ENCODE data around the gene RPS27.

RPS27 gene

GRCh38 chr1:153961421-153961820 is 29.1 kb upstream of the RPS27 start:
- peaks cover 56% of the 10 kb centered on the region for H3K4me1 ChIP-seq (ENCODE audit: insufficient read depth, low read length, severe bottlenecking)
- H3K9me3 ChIP-seq (ENCODE audit: low read length), result no peaks in the 10 kb centered on the region
- no peaks in the 10 kb centered on the region for H3K9me2 ChIP-seq (ENCODE audit: low read depth, low read length)
- peak overlapping the region; percentile 72 for H3K4me3 ChIP-seq (ENCODE audit: low read depth, low read length, poor library complexity, severe bottlenecking)
- peak overlapping the region; percentile 84; the same call in 1 of the 2 replicates for H3K9ac ChIP-seq (ENCODE audit: low read length)
- no peaks in the 10 kb centered on the region for H3K27me3 ChIP-seq (ENCODE audit: insufficient read depth, low read length)
- no peak for TF ChIP-seq EZH2 (IDR thresholded peaks at IDR 0.05; ENCODE audit: borderline replicate concordance, low read length)
- no peak for TF ChIP-seq CTCF (IDR thresholded peaks at IDR 0.05; ENCODE audit: low read length)
- peak overlapping the region; percentile 88 for H3K4me2 ChIP-seq (ENCODE audit: low read length)
- H3K79me2 ChIP-seq (ENCODE audit: insufficient read depth, low read length), result peaks cover 15% of the 10 kb centered on the region
- no peaks in the 10 kb centered on the region for H3F3A ChIP-seq (ENCODE audit: insufficient read depth, low read length)
- peaks cover 7% of the 10 kb centered on the region; the same call in 1 of the 2 replicates for H3K36me3 ChIP-seq (ENCODE audit: insufficient read depth, low read length)
- H2AFZ ChIP-seq (ENCODE audit: low read length), result no peak overlapping the region
- peak overlapping the region; percentile 73 for H3K27ac ChIP-seq (ENCODE audit: low read depth, low read length, poor library complexity, severe bottlenecking)
- H4K20me1 ChIP-seq (ENCODE audit: insufficient read depth, low read length), result no peaks in the 10 kb centered on the region

- TF ChIP-seq EZH2 (IDR thresholded peaks at IDR 0.05; ENCODE audit: borderline replicate concordance, low read length), result no peak
- peak; percentile 18; the same call in 1 of the 2 replicates for TF ChIP-seq CTCF (IDR thresholded peaks at IDR 0.05; ENCODE audit: low read length)
- Histone ChIP-seq H3F3A (ENCODE audit: insufficient read depth, low read length) (no peaks in the 10 kb centered on the region), H3K9me2 (ENCODE audit: low read depth, low read length) (no peaks in the 10 kb centered on the region), H3K27ac (ENCODE audit: low read depth, low read length, poor library complexity, severe bottlenecking) (peak overlapping the region; percentile 73), H3K9ac (ENCODE audit: low read length) (peak overlapping the region; percentile 84), H3K79me2 (ENCODE audit: insufficient read depth, low read length) (peaks cover 10% of the 10 kb centered on the region), H3K4me1 (ENCODE audit: insufficient read depth, low read length, severe bottlenecking) (peaks cover 49% of the 10 kb centered on the region), H3K4me3 (ENCODE audit: low read depth, low read length, poor library complexity, severe bottlenecking) (peak overlapping the region; percentile 72), H3K27me3 (ENCODE audit: insufficient read depth, low read length) (no peaks in the 10 kb centered on the region), H3K4me2 (ENCODE audit: low read length) (peak overlapping the region; percentile 88), H4K20me1 (ENCODE audit: insufficient read depth, low read length) (no peaks in the 10 kb centered on the region), H2AFZ (ENCODE audit: low read length) (no peak overlapping the region), H3K9me3 (ENCODE audit: low read length) (no peaks in the 10 kb centered on the region), H3K36me3 (ENCODE audit: insufficient read depth, low read length) (peaks cover 7% of the 10 kb centered on the region; the same call in 1 of the 2 replicates)
Observed at GRCh38 chr1:153962088-153963029, 28.2 kb upstream of the RPS27 start.

- TF ChIP-seq EZH2 (IDR thresholded peaks at IDR 0.05; ENCODE audit: borderline replicate concordance, low read length), result no peak
- no peak for TF ChIP-seq CTCF (IDR thresholded peaks at IDR 0.05; ENCODE audit: low read length)
- peak within 1 kb of the TSS; percentile 72 for H3K4me3 ChIP-seq (ENCODE audit: low read depth, low read length, poor library complexity, severe bottlenecking)
- peak within 1 kb of the TSS; percentile 88 for H3K4me2 ChIP-seq (ENCODE audit: low read length)
- no peaks in the 10 kb centered on the region for H3K9me3 ChIP-seq (ENCODE audit: low read length)
- peaks cover 4% of the 10 kb centered on the region; the same call in 1 of the 2 replicates for H3K79me2 ChIP-seq (ENCODE audit: insufficient read depth, low read length)
- peak within 1 kb of the TSS; percentile 73 for H3K27ac ChIP-seq (ENCODE audit: low read depth, low read length, poor library complexity, severe bottlenecking)
- H4K20me1 ChIP-seq (ENCODE audit: insufficient read depth, low read length), result no peaks in the 10 kb centered on the region
- no peak within 1 kb of the TSS for H2AFZ ChIP-seq (ENCODE audit: low read length)
- no peaks in the 10 kb centered on the region for H3F3A ChIP-seq (ENCODE audit: insufficient read depth, low read length)
- peak within 1 kb of the TSS; percentile 84 for H3K9ac ChIP-seq (ENCODE audit: low read length)
- H3K36me3 ChIP-seq (ENCODE audit: insufficient read depth, low read length), result peaks cover 7% of the 10 kb centered on the region; the same call in 1 of the 2 replicates
- peaks cover 51% of the 10 kb centered on the region for H3K4me1 ChIP-seq (ENCODE audit: insufficient read depth, low read length, severe bottlenecking)
- no peaks in the 10 kb centered on the region for H3K27me3 ChIP-seq (ENCODE audit: insufficient read depth, low read length)
- H3K9me2 ChIP-seq (ENCODE audit: low read depth, low read length), result no peaks in the 10 kb centered on the region
Observed at GRCh38 chr1:153963030-153963849, 27.3 kb upstream of the RPS27 start, which contains the start of gene SLC39A1. Gene SLC39A1 (minus strand): TSS chr1:153963537. CDS start chr1:153962715, 822 bp downstream.
